Measurements from ENCODE around the gene RHEBL1. TPM values are rescaled to one million over a fixed set of nuclear protein-coding genes. Genes with fewer than 3 reads are reported as not detected.

The RHEBL1 gene
- total RNA-seq, 4 donors from 2014 or later = 1.1 to 4.3 TPM; not detected in 2

GRCh38 chr12:49091056-49091835 is 21.5 kb upstream of the RHEBL1 start:
- 34 to 35% methylated on average over 25 to 41 of the region's 41 CpGs for WGBS, 2 donors
- Histone ChIP-seq H3K4me3 (peak overlapping the region; percentile 30 to 65 (median 42)), H3K9me3 (no peaks in the 10 kb centered on the region), H3K4me1 (peaks cover 2 to 88% (median 58%) of the 10 kb centered on the region in 4 donors), H3K27me3 (peaks cover 0 to 50% of the 10 kb centered on the region in 2 donors), H3K36me3 (peaks cover 0 to 4% (median 0%) of the 10 kb centered on the region in 3 donors), H3K27ac (peak overlapping the region; percentile 63 to 94 (median 82))
- DNase-seq (ENCODE audit: low spot score in 2 of 2) = no peak
- TF ChIP-seq POLR2A (IDR thresholded peaks at IDR 0.05) (no peak), EP300 (IDR thresholded peaks at IDR 0.05) (no peak), CTCF (IDR thresholded peaks at IDR 0.05) (no peak)

GRCh38 chr12:49089821-49090773 is 20.3 kb upstream of the RHEBL1 start:
- H3K9me3 ChIP-seq = no peaks in the 10 kb centered on the region
- H3K4me1 ChIP-seq = peaks cover 3 to 91% (median 57%) of the 10 kb centered on the region in 4 donors
- H3K4me3 ChIP-seq = peak overlapping the region; percentile 11 to 65 (median 44)
- TF ChIP-seq EP300 (IDR thresholded peaks at IDR 0.05) (peak in 1 of 2 donors; percentile 5), CTCF (IDR thresholded peaks at IDR 0.05) (peak in 3 of 5 experiments; percentile 15 to 34 (median 26)), POLR2A (IDR thresholded peaks at IDR 0.05) (no peak)
- 8 to 18% methylated on average over 15 to 36 of the region's 88 CpGs for WGBS, 2 donors
- DNase-seq (ENCODE audit: low spot score in 2 of 2) = peak in 1 of 2 donors; percentile 34
- peaks cover 0 to 50% of the 10 kb centered on the region in 2 donors for H3K27me3 ChIP-seq
- no peaks in the 10 kb centered on the region for H3K36me3 ChIP-seq
- H3K27ac ChIP-seq = peak overlapping the region; percentile 63 to 94 (median 82)

- Histone ChIP-seq H3K27me3 (peaks cover 0 to 48% of the 10 kb centered on the region in 2 donors), H3K4me1 (peaks cover 3 to 79% (median 49%) of the 10 kb centered on the region in 4 donors), H3K9me3 (no peaks in the 10 kb centered on the region), H3K27ac (peak overlapping the region; percentile 49 to 94 (median 78)), H3K36me3 (no peaks in the 10 kb centered on the region), H3K4me3 (no peak overlapping the region)
- no peak for DNase-seq (ENCODE audit: low spot score in 2 of 2)
- TF ChIP-seq POLR2A (IDR thresholded peaks at IDR 0.05) (no peak), CTCF (IDR thresholded peaks at IDR 0.05) (no peak), EP300 (IDR thresholded peaks at IDR 0.05) (no peak)
- WGBS, 2 donors = 62 to 69% methylated on average over 6 of the region's 6 CpGs
These were observed 19.2 kb upstream of the RHEBL1 start for GRCh38 chr12:49088932-49089330.

GRCh38 chr12:49088150-49088931 is 18.6 kb upstream of the RHEBL1 start:
- H3K27ac ChIP-seq = peak overlapping the region; percentile 49 to 94 (median 78)
- TF ChIP-seq POLR2A (IDR thresholded peaks at IDR 0.05) (no peak), EP300 (IDR thresholded peaks at IDR 0.05) (peak in 1 of 2 donors; percentile 62), CTCF (IDR thresholded peaks at IDR 0.05) (peak; percentile 81 to 93 (median 88))
- H3K27me3 ChIP-seq = peaks cover 0 to 42% of the 10 kb centered on the region in 2 donors
- DNase-seq (ENCODE audit: low spot score in 2 of 2) = peak in 1 of 2 donors; percentile 48
- H3K4me1 ChIP-seq = peaks cover 3 to 73% (median 45%) of the 10 kb centered on the region in 4 donors
- no peaks in the 10 kb centered on the region for H3K9me3 ChIP-seq
- WGBS, 2 donors = 1 to 5% methylated on average over 17 to 18 of the region's 18 CpGs
- no peaks in the 10 kb centered on the region for H3K36me3 ChIP-seq
- H3K4me3 ChIP-seq = no peak overlapping the region

Data from tibial nerve (tissue), 4 donors.